Measurements from ENCODE around the gene ACYP2.

ACYP2 gene

DNA sequence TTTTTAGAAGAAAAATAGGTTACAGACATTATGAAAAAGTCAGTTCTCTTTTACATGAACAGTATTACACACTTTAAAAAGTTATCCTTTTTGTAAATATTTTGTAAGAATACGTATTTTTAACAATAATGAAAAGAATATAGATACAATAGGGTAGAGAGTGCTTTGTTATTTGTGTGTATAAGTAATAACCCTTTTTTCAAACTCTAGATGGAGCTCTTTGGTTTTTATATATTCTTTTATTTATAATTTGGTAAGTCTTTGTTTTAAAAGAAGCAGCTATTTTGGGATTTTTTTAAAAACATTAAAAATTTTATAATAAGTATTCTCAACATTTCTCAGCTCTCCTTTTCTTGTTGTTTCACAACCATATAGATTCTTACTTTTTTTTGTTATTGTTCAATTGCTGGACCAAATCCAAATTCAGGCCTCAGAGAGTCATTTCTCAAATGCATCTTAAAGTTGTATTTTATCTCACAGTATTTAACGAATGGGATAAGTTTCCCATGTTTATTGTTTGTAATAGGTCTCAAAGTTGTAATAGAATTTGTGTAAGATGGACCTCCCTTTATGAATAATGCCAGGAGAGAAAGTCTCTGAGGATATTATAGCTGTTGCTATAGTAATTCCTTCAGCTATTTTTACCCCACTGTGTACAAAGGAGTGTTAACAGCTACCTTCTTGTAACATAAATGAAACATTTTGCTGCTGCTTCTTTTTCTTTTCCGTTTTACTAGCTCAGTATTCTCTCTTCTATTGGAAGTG lies 46.4 kb downstream of the ACYP2 start:
- no peak for DNase-seq

DNA sequence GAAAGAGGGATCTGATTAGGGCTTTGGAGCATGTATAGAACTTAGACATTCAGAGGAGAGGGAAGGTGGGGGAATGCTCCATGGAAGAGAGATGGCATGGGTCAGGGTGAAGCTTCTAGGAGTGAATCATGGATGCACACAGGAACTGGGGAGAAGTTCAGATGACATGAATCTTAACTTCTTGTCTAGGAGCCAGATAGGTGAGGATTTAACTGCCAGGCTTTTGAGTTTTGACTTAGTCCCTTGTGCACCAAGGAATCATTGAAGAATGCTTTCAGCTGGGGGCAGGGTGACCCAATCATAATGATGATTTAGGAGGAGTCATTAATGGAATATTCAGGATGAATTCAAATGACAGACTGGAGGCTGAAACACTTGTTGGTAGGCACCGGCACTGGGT lies 48.7 kb downstream of the ACYP2 start:
- DNase-seq: no peak

DNA sequence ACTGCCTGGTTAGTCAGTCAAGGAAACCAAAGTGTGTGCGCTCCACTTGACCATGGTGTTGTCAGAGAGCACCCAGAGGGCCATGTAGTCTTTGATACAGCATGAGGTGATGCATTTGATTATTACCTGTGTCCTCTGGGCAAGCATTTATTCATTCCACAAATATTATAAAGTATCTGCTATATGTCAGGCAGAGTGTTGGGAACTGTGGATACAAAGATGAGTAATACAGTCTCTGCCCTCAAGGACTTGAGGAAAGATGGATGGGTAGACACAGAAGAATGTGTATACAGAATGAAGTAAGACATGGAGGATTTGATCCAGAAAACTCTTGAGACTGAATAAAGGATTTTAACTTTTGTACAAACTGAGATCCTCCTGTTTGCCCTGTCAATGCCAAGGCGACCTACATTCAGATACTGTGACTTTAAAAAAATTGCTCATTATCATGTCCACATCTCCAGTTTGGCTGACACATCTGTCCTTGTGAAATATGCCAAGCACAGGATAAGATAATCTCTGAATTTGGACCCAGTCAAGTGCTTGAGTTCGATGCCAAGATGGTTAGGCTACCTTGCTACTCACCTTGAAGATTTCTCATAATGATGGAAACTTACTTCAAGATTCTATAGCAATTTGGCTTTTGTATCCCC lies 50.8 kb downstream of the ACYP2 start:
- DNase-seq: no peak

DNA sequence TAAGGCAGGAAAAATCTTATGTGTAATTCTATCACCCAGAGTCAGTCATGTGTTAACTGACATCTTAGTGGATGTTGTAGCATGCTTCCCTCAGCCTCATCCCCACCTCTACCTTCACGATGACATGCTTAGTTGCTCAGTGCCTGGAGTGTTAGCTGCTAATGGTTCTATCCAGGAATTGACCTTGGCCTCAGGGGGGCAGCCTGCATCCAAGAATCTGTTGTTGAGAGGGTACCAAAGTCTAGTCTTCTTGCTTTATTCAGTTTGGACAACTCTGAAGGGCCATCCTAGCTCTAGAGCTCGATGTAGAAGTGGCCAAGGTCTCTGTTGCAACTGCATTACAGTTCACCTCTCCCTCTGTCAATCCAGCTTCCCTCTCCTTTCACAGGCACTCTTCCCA lies 61.2 kb downstream of the ACYP2 start:
- DNase-seq: peak; percentile 35 to 42

DNA sequence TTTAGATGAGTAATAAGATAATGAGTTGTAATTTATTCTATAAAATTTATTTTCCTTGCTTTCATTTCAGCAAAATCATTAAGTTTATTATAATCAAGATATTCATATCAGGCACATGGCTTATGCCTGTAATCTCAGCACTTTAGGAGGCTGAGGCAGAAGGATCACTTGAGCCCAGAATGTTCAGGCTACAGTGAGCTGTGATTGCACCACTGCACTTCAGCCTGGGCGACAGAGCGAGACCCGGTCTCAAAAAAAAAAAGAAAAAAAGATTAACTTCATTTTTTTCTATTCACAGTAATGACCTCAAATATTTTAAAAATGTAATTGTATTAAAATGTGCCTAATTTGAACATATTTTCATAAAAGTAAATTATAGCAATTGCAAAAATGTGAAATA lies 67.9 kb downstream of the ACYP2 start:
- DNase-seq: no peak

DNA sequence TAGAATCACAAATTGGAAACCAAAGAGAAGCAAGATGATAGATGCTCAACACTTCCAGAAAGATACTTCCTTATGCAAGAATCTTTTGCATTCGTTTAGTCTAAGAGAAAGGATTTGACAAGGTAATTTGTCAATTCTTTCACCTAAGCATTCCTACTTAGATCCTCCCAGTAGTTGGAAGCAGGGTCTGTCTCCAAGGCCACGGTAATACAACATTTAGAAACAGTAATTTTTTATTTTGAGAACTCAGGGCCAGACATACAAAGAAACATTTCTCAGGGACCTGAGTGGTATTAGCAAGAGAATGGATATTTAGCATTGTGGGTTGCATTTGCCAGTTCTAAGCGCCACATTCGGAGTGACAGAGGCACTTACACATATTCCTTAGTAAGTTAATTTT lies 68.6 kb downstream of the ACYP2 start:
- no peak for DNase-seq

DNA sequence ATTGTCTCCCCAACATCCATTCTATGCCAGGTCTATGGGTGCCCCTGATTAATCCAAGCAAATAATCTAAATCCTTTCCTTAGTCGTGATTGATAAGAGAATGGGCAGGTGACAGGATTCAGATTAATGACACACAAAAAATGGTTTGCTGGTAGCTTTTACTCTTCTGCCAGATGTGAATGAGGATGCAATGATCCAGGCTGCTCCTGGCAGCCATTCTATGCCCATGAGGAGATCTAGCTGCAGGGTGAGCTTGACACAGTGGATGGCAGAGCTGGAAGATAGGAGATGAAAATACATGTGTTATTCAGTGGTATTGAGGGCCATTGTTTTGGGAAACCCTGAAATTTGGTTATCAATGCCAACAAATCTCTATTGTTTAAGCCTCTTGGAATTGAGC lies 69.7 kb downstream of the ACYP2 start:
- no peak for DNase-seq

DNA sequence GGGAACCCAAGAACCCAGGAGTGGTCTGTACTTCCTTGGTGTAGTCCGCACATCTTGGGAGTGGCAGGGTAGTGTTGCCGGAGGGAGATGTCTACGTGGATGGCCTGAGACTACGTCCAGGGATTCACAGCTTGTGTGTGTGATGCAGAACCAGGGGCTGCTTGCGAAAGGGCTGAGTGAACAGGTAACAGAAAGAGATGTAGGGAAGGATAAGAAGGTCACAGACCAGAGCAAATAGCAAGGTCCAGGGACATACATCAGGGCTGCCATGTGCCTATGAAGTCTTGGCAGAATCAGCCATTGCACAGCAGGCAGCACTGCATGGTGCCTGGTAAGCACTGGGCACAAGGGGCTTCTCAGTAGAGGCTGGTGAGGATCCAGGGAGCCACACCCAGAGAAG lies 71.9 kb downstream of the ACYP2 start:
- DNase-seq: no peak

DNA sequence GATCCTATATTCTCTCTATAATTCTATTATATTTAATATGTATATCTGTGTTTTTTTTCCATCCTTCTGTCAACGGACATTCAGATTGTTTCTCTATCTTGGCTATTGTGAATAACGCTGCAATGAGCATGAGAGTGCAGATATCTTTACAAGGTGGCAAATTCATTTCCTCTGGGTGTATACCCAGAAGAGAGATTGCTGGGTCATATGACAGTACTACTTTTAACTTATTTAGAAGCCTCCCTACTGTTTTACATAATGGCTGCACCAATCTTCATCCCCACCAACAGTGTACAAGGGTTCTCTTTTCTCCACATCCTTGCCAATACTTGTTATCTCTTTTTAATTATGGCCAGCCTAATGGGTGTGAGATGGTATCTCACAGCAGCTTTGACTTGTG lies 74.1 kb downstream of the ACYP2 start:
- DNase-seq: no peak

DNA sequence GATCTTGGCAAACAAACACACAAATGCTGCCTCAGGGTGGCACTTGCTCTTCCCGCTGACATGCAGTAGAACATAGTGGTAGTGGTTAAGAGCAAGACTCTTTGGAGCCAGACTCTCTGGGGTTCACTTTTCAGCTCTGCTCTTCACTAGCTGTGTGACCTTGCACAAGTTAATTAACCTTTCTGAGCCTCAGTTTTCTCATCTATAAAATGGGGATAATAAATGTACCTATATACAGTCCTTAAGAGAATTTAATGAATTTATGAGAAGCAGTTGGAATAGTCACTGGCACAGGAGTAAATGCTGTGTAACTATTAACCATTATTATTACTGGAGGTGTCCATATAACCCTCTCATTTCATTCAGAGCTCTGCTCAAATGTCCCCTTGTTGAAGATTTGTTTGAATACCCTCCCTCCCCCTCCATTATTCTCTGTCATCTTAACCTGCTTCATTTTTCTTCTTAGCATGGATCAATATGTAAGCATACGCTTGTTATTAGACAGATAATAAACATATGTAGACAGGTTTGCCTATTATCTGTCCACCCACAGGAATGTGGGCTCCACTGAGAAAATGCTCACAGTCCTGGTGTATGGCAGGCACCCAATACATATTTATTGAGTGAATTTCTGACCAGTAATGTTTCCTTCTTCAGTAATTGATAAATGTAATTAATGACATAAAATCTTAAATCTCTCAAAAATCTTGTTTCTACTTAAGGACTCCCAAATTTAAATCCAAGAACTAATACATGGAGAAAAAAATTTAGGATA lies 76.1 kb downstream of the ACYP2 start:
- DNase-seq: no peak

DNA sequence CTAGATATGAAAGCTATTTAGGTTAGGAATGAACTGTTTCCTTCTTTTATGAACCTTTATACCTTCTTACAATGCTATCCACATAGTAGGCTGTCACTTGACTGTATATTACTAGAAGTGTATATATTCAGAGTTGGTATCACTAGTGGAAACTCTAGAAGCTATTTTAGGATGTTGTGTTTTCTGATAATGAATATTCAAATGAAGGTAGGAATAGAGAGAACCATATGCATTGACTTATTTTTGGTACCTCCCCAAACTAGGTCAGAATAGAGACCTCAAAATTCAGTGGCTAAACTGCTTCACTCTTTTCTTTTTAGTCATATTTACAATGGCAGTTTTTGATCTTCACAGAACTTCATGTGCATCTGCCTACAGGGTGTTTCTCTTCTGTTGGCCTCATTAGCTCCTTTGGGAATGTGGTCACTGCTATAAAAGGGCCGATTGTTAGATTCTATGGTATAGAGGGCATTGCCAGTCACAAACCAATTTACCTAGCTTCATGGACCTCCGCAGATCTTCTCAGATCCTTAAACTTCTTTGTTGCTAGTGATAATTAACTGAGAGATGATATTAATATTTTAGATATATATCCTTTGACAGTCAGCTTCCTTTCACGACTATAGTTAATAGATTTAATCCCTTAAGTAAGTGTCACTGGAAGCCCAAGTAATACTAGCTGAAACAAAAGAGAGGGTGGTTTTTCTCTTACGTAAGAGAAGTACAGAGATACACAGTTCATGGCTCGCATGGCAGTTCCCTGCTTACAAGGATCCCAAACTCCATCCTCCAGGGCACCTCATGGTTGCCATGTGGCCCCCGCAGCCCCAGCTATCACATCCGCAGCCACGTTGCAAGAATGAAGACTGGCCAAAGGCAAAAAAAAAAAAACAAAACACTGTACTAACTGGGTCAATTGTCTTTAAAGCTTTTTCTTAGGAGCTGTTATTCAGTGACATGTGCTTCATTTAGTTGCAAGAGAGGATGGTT lies 79.6 kb downstream of the ACYP2 start:
- no peak for DNase-seq

DNA sequence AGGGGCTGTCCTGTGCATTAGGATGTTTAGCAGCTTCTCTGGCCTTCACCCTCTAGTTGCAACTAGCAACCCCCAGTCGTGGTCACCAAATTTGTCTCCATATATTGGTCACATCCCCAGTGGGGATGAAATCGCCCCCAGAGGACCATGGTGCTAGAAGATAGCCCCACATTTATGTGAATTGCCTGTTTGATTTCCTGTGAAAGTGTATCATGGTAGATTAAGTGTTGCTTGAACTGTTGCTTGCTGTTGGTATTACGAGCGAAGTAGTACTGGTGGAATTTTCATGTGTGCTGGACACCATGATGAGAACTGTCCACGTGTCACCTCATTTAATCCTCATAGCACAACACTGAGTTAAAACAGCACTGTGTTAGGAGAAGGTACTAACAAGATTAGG lies 81.2 kb downstream of the ACYP2 start:
- no peak for DNase-seq

DNA sequence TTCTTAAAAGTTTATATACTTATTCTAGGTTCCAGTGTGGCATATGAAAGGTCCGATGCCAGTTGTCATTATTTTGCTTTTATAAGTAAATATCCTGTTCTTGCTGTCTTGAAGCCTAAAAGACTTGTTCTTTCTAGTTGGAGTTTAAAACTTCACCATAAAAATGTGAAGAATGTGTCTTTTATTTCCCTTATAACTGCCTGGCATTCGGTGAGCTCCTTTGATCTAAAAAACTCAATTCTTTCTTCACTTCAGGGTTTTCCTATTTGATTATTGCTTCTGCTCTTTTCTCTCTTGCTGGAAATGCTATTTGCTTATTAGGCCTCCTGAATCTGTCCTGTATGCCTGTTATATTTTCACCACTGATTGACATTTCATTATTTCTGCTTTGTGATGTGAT lies 89.1 kb downstream of the ACYP2 start:
- no peak for DNase-seq

DNA sequence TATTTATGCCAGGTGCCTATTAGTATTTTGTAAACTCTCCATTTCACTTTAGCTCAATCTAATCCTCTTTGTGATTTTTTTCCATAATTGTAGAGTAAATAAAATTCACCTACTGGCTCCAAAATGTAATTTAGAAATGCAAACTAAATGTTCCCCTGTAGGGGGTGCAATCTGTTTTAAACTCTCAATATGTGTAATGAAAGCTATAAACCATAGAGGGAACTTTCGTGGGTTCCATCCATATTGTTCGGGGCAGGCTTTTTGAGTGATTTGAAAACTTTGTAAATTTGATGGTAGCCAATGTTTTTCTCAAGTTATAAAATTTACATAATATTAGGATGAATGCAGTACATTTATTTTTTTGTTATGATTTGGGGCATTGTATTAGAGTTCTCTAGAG lies 91.2 kb downstream of the ACYP2 start:
- peak; percentile 35 to 51 for DNase-seq

DNA sequence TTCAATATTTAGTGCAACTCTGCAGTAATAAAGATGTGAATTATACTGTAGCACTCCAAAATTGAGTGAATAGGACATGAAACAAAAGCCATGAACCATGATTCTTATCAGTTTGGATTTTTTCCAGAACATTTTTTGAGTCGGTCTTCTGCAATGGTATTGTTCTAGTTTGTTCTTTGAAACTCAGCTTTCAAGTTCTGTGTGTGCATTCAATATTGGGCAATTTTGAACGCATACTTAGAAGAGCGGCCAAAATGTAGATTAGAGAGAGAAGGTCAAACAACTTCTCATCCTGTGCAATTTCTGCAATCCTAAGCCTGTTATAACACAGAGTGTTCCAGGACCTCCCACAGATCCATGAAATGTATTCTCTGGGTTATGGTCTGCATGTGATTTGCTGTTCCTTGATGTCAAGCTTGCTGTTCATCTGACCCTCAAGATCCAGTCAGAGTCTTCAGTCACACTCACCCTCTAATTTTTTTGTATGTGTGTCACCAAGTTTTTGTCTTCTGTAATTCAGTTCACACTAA lies 92.3 kb downstream of the ACYP2 start:
- DNase-seq: no peak

DNA sequence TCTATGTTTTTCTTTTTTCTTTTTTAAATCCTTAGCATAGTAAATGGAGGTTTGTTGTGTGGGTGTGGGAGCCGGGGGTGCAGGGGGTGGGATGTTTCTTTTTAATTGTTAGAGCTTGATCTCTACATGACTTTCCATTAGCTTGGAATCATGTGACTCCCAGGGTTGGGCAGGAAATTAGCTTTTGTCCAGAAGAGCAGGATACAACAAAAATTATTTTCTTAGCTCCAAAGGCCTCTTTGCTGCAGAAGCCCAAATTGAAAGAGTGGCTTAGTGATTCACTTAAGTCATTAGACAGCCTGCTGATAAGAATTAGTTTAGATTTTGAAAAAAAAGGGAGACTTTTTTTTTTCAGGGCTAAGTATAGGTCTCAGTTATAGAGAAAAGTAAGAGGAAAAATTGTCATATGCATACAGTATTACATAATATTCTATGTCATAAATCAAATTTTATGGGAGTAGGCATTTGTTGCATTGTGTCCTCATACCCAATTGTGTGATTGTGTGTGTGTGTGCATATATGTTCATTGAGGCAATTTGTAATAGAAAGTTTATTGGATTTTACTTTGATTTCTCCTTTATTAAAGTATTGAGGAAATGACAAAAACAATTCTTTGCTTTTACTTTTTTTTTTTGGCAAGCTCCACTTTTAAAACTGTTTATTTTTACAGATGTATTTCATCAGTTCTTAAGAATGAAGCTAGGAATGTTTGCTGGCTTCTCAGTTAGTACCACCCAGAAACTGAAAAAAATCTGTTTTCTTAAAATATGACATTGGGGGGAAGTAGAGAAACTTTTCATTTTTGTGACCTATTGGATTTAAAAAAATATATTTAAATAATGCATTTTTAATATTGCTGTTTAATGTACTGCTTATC lies 93.2 kb downstream of the ACYP2 start:
- DNase-seq: no peak

DNA sequence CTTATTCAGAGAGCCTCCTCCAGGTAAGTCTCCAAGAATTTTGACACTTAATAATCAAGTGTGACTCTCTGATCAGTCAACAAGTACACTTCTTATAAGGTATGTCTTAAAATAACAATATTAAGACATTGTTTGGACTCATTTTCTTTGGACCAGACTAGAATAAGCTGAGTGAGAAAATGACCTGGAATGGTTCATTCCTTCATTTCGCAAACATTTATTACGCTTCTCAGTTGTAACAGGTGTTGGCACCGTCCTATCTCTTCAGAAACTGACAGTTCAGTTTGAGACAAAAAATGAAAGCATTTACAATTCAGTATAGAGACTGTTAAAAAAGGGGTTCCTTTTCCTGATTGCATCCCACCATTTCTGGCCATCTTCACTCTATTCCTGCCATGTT lies 94.0 kb downstream of the ACYP2 start:
- DNase-seq: no peak

DNA sequence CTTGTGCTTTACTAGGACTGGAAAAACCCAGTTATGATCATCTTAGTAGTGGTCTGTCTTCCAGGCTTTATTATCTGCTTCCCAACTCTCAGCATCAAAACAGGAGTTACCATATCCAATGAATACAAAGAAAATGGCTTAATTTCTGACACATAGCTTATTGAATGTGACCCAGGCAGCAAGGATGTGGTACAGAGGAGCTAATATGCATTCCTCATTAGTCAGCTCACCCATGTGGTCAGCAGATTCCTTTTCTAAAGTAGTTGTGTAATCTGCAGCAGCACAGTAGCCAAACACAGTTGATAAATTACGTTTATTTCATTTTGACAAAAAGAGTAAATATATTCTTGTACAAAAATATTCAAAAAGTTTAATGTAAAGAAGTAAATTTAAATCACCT lies 97.0 kb downstream of the ACYP2 start:
- no peak for DNase-seq

DNA sequence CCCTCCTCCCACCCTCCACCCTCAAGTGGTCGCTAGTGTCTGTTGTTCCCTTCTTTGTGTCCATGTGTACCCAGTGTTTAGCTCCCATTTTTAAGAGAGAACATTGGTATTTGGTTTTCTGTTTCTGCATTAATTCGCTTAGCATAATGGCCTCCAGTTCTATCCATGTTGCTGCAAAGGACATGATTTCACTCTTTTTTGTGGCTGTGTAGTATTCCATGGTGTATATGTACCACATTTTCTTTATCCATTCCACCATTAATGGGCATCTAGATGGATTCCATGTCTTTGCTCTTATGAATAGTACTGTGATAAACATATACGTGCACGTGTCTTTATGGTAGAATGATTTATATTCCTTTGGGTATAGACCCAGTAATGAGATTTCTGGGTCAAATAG lies 97.7 kb downstream of the ACYP2 start:
- no peak for DNase-seq

DNA sequence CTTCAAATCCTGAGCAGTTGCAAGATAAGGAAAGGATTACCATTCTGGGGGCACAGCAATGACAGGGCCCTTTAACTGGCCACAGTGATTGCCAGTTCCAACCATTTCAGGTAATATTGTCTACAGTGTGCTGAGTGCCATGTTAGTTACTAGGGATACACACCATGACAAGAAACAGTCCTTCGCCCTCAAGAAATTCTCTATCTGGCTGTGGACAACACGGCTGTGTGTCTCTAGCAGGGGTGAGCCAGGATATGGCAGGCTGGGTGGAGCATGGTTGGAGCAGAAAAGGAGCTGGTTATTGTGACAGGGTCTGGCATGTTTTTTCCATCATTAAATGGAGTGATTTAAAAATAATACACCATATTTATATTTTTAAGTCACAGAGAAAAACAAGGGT lies 109.6 kb downstream of the ACYP2 start:
- no peak for DNase-seq

DNA sequence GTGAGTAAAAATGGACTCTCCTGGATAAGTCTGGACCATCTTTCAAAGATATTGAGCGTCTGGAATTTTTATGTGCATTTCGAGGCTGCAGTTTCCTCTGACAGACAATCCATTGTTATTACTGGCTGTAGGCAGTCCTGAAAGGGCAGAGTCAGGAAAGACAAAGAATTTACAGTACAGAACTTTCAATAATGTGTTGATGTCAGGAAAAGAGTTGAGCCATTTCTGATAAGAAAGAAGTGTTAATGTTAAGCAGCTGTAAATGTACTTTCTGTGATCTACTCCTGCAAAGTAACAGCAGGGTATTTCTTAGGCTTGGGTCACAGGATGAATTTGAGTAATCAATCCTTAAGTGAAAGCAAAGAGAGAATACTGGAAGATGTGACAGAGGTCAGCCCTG lies 110.8 kb downstream of the ACYP2 start:
- DNase-seq: no peak

DNA sequence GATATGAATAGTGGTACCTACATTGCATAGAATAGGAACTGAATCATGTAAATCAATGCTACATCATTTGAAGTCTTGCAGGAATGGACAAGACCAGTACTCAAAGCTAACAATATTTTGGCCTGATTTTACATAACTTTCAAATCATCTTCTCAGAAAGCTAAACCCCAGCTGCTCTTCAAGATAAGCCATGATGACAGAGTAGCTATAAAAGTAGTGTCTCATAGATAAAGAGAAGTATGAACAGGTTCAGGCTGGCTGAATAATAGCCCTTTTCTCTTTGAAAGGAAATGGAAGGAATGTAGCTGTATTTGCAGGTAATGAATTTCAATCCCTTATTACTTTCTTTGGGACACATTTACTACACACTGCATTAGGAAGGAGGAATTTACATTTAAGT lies 112.4 kb downstream of the ACYP2 start:
- DNase-seq: no peak
